Measurements from ENCODE around the gene ICE2. TPM values are rescaled to one million over a fixed set of nuclear protein-coding genes. Genes with fewer than 3 reads are reported as not detected.

The ICE2 gene
- total and polyA plus RNA-seq, 4 donors = 5.7 to 26.6 (median 16.8) TPM

GRCh38 chr15:60372756-60373155 is 106.2 kb downstream of the ICE2 start:
- H3K9ac ChIP-seq (ENCODE audit: low read depth in 1 of 2, low read length in 2 of 2) = no peak overlapping the region
- H3K9me3 ChIP-seq (ENCODE audit: control insufficient read depth in 4 of 4, low read length in 3 of 4) = no peaks in the 10 kb centered on the region
- peaks cover 0 to 5% (median 1%) of the 10 kb centered on the region in 4 donors for H3K36me3 ChIP-seq (ENCODE audit: control insufficient read depth in 4 of 4, insufficient read depth in 3 of 4, low read depth in 1 of 4, low read length in 3 of 4)
- no peak for DNase-seq (ENCODE audit: low spot score)
- H3K4me1 ChIP-seq (ENCODE audit: control insufficient read depth in 4 of 4, insufficient read depth in 4 of 4, low read length in 3 of 4) = peaks cover 0 to 3% (median 0%) of the 10 kb centered on the region in 4 donors
- no peak overlapping the region for H3K4me3 ChIP-seq (ENCODE audit: low read depth in 1 of 3, low read length in 3 of 3)
- no peak overlapping the region for H3K27ac ChIP-seq (ENCODE audit: low read depth in 1 of 2, low read length in 2 of 2)
- no peaks in the 10 kb centered on the region for H3K27me3 ChIP-seq (ENCODE audit: control insufficient read depth in 4 of 4, insufficient read depth in 4 of 4, low read length in 3 of 4)
- WGBS = 93% methylated on average over 1 of the region's 1 CpG
- TF ChIP-seq YY1 (IDR thresholded peaks at IDR 0.05) (no peak), TAF1 (conservative IDR thresholded peaks at IDR 0.05) (no peak), REST (IDR thresholded peaks at IDR 0.05) (no peak), FOXA2 (IDR thresholded peaks at IDR 0.05) (no peak), RXRA (IDR thresholded peaks at IDR 0.05) (no peak), FOXA1 (IDR thresholded peaks at IDR 0.05) (no peak), JUND (IDR thresholded peaks at IDR 0.05) (no peak), EGR1 (IDR thresholded peaks at IDR 0.05; ENCODE audit: low read depth in 2 of 2) (no peak), SP1 (IDR thresholded peaks at IDR 0.05) (no peak)
- TF ChIP-seq, protein P1, sequence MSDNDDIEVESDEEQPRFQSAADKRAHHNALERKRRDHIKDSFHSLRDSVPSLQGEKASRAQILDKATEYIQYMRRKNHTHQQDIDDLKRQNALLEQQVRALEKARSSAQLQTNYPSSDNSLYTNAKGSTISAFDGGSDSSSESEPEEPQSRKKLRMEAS (IDR thresholded peaks at IDR 0.05) = no peak

DNA sequence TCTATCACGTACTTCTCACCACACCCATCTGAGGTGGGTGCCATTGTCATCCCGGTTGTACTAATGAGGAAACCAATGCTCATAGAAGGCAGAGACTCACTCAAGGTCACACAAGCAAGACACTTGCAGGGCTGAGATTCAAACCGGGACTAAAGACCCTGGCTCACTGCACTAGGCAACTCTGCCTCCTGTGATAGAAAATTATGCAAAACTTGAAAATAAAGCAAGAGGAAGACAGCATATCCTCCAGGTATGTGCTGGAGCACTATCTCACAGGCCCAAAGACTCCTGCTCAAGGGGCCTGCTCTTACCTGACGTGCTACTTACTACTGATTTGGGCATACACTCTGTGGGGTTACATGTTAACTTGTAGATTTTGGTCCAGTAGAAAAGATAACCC is 106.7 kb downstream of the ICE2 start:
- H3K27ac ChIP-seq (ENCODE audit: low read depth in 1 of 2, low read length in 2 of 2) = no peak overlapping the region
- no peak overlapping the region for H3K9ac ChIP-seq (ENCODE audit: low read depth in 1 of 2, low read length in 2 of 2)
- peaks cover 0 to 5% (median 1%) of the 10 kb centered on the region in 4 donors for H3K36me3 ChIP-seq (ENCODE audit: control insufficient read depth in 4 of 4, insufficient read depth in 3 of 4, low read depth in 1 of 4, low read length in 3 of 4)
- DNase-seq (ENCODE audit: low spot score) = no peak
- peaks cover 0 to 3% (median 0%) of the 10 kb centered on the region in 4 donors for H3K4me1 ChIP-seq (ENCODE audit: control insufficient read depth in 4 of 4, insufficient read depth in 4 of 4, low read length in 3 of 4)
- TF ChIP-seq GABPA (IDR thresholded peaks at IDR 0.05 in 1 of 2, conservative IDR thresholded peaks at IDR 0.05 in 1 of 2) (no peak), JUND (IDR thresholded peaks at IDR 0.05) (no peak), NR2F2 (IDR thresholded peaks at IDR 0.05) (no peak), FOXA1 (IDR thresholded peaks at IDR 0.05) (no peak), SP1 (IDR thresholded peaks at IDR 0.05) (no peak), ZBTB33 (IDR thresholded peaks at IDR 0.05) (no peak), EGR1 (IDR thresholded peaks at IDR 0.05; ENCODE audit: low read depth in 2 of 2) (no peak)
- TF ChIP-seq, protein P1 (IDR thresholded peaks at IDR 0.05) = no peak
- no peaks in the 10 kb centered on the region for H3K9me3 ChIP-seq (ENCODE audit: control insufficient read depth in 4 of 4, low read length in 3 of 4)
- H3K4me3 ChIP-seq (ENCODE audit: low read depth in 1 of 3, low read length in 3 of 3) = no peak overlapping the region
- no peaks in the 10 kb centered on the region for H3K27me3 ChIP-seq (ENCODE audit: control insufficient read depth in 4 of 4, insufficient read depth in 4 of 4, low read length in 3 of 4)
- WGBS = 95% methylated on average over 4 of the region's 4 CpGs

All from liver (tissue), 9 donors.